Ovary (tissue), 9 donors: ENCODE results near the gene LRRC71. TPM values are rescaled to one million over a fixed set of nuclear protein-coding genes. Genes with fewer than 3 reads are reported as not detected.

ENCODE experiments used
- DNase-seq, 5 donors: peaks; one replicate each; pipeline ENCODE4 v3.0.0-alpha.2; 2019 to 2020
- H3K27ac ChIP-seq, 2 donors: fragments of 200-600 bp; one replicate each; pipeline versions ENCODE4 v1.5.1 to v1.8.0; 2019 to 2022
- H3K27me3 ChIP-seq: fragments of 200-600 bp; one replicate; pipeline ENCODE4 v1.8.0; 2022
- H3K36me3 ChIP-seq: fragments of 200-600 bp; sonication (generic); one replicate; pipeline ENCODE4 v1.5.1; 2019
- H3K4me1 ChIP-seq: one replicate; pipeline ENCODE4 v1.8.1; 2013; ENCODE audit warnings: mild to moderate bottlenecking, moderate library complexity; ENCODE audit not compliant: insufficient read depth
- H3K4me3 ChIP-seq: fragments of 200-600 bp; sonication (generic); one replicate; pipeline ENCODE4 v1.5.1; 2017
- H3K9me3 ChIP-seq, 2 donors: fragments of 200-600 bp in 1 of 2; sonication (generic) in 1 of 2; one replicate each; pipeline versions ENCODE4 v1.5.1 to v1.8.1; 2013 to 2019; ENCODE audit warnings: mild to moderate bottlenecking in 1 of 2, moderate library complexity in 1 of 2
- CTCF ChIP-seq, 3 donors: fragments of 450-650 bp in 2 of 3; fragments of 200-600 bp in 1 of 3; IDR thresholded peaks; one replicate each; pipeline versions ENCODE4 v1.5.1 to v1.8.0; 2016 to 2022; ENCODE audit warnings: antibody characterized with exemption in 3 of 3, mild to moderate bottlenecking in 1 of 3
- EP300 ChIP-seq: sonication (generic); formaldehyde crosslinking; IDR thresholded peaks from one replicate; pipeline ENCODE4 v1.6.1; 2017; ENCODE audit warnings: antibody characterized with exemption
- POLR2A ChIP-seq: fragments of 450-650 bp; IDR thresholded peaks from one replicate; pipeline ENCODE4 v1.6.1; 2017; ENCODE audit warnings: antibody characterized with exemption, mild to moderate bottlenecking, moderate library complexity
- WGBS, 3 donors: extraction: QIAGEN DNeasy Blood & Tissue Kit in 1 of 3; methylation state at CpG; one replicate each; pipeline versions ENCODE4 v1.1.5 to v1.1.7; 2013 to 2017; 5-methylcytosine and 5-hydroxymethylcytosine counted together
- intact Hi-C, 4 donors: fragments of 100-400 bp; cut with DNase I; formaldehyde crosslinking; loops; one replicate each; pipeline versions ENCODE4 v1.11.0 to v1.15.1; 2022 to 2023
- polyA plus RNA-seq, 2 donors: library from polyadenylated mRNA; stranded (reverse); fragments of 200-250 nt in 1 of 2; fragments of 350-450 nt in 1 of 2; fragmentation: Illumina TruSeq in 1 of 2; extraction: RNeasy Lipid Tissue Mini Kit (QIAGEN cat#74804) in 1 of 2; gene quantifications; one replicate each; pipeline ENCODE4 v1.2.3, GENCODE V29; 2013 to 2014
- total RNA-seq, 7 donors: library from RNA; depleted of rRNA in 2 of 7; stranded (reverse); fragments of >200 nt in 2 of 7; fragmentation: NEBNext Ultra II Directional in 3 of 7; extraction: Animal tissue kit (Norgen Biotek cat#: 25700) in 3 of 7; gene quantifications; one replicate each; pipeline versions ENCODE4 v1.1.0 to v1.2.4, GENCODE V29; 2016 to 2023
- donor health status: DM: no; HTN: no; CAD: no; lungs with moderate emphysema.
- donor health status: DM: no; HTN: no; CAD: no.
- donor health status: Bipolar disorder and iron deficiency.
- donor health status: DM: yes; HTN: yes; CAD: no.
- donor health status: DM: no; HTN: no; CAD: no.
- donor health status: DM: yes; HTN: yes; CAD: no.

Gene LRRC71
- total and polyA plus RNA-seq, 9 donors = 0.07 to 11.1 (median 0.80) TPM; not detected in 3

- intact Hi-C loops = no loop called here
- Histone ChIP-seq H3K36me3 (no peaks in the 10 kb centered on the region), H3K27ac (no peak overlapping the region), H3K4me1 (no peaks in the 10 kb centered on the region), H3K9me3 (no peaks in the 10 kb centered on the region), H3K27me3 (no peaks in the 10 kb centered on the region), H3K4me3 (no peak overlapping the region)
- TF ChIP-seq POLR2A (no peak), EP300 (no peak), CTCF (IDR thresholded peaks at IDR 0.05) (no peak)
- WGBS, 3 donors = 72 to 74% (median 72%) methylated on average over 4 of the region's 4 CpGs
- no peak for DNase-seq
Measured at GRCh38 chr1:156961709-156962108, 41.3 kb downstream of the LRRC71 start.

- intact Hi-C loops = no loop called here
- H3K36me3 ChIP-seq = no peaks in the 10 kb centered on the region
Measured at GRCh38 chr1:156963621-156964020, 43.2 kb downstream of the LRRC71 start.

GRCh38 chr1:156964441-156964840 lies 44.0 kb downstream of the LRRC71 start:
- Histone ChIP-seq H3K9me3 (no peaks in the 10 kb centered on the region), H3K27ac (no peak overlapping the region), H3K4me1 (no peaks in the 10 kb centered on the region), H3K27me3 (no peaks in the 10 kb centered on the region), H3K36me3 (no peaks in the 10 kb centered on the region), H3K4me3 (no peak overlapping the region)
- WGBS, 3 donors = 94 to 99% (median 98%) methylated on average over 2 of the region's 2 CpGs
- no peak for DNase-seq
- no peak for TF ChIP-seq POLR2A
- no peak for TF ChIP-seq EP300
- no peak for TF ChIP-seq CTCF (IDR thresholded peaks at IDR 0.05)
- intact Hi-C loops = no loop called here

More at GRCh38 chr1:156963621-156964020, 43.2 kb downstream of the LRRC71 start:
- no peaks in the 10 kb centered on the region for H3K9me3 ChIP-seq
- H3K4me3 ChIP-seq = no peak overlapping the region
- TF ChIP-seq CTCF (IDR thresholded peaks at IDR 0.05) (no peak), EP300 (no peak), POLR2A (no peak)
- H3K27me3 ChIP-seq = no peaks in the 10 kb centered on the region
- 54 to 79% (median 61%) methylated on average over 3 of the region's 3 CpGs for WGBS, 3 donors
- no peaks in the 10 kb centered on the region for H3K4me1 ChIP-seq
- no peak overlapping the region for H3K27ac ChIP-seq
- no peak for DNase-seq

GRCh38 chr1:156969496-156969895 lies 49.1 kb downstream of the LRRC71 start:
- no peak overlapping the region for H3K27ac ChIP-seq
- intact Hi-C loops = no loop called here
- TF ChIP-seq POLR2A (no peak), CTCF (IDR thresholded peaks at IDR 0.05) (no peak), EP300 (no peak)
- no peaks in the 10 kb centered on the region for H3K9me3 ChIP-seq
- 86 to 88% (median 87%) methylated on average over 3 of the region's 3 CpGs for WGBS, 3 donors
- H3K27me3 ChIP-seq = no peaks in the 10 kb centered on the region
- no peak for DNase-seq
- no peaks in the 10 kb centered on the region for H3K4me1 ChIP-seq
- H3K4me3 ChIP-seq = no peak overlapping the region
- H3K36me3 ChIP-seq = no peaks in the 10 kb centered on the region

- intact Hi-C loops = no loop called here
Measured at GRCh38 chr1:156970017-156970416, 49.6 kb downstream of the LRRC71 start.

More at GRCh38 chr1:156970017-156970416, 49.6 kb downstream of the LRRC71 start:
- no peak for TF ChIP-seq CTCF (IDR thresholded peaks at IDR 0.05)
- TF ChIP-seq EP300 = no peak
- TF ChIP-seq POLR2A = no peak
- Histone ChIP-seq H3K4me3 (no peak overlapping the region), H3K4me1 (no peaks in the 10 kb centered on the region), H3K9me3 (no peaks in the 10 kb centered on the region), H3K27ac (no peak overlapping the region), H3K27me3 (no peaks in the 10 kb centered on the region), H3K36me3 (no peaks in the 10 kb centered on the region)
- 82 to 92% (median 86%) methylated on average over 3 of the region's 3 CpGs for WGBS, 3 donors
- DNase-seq = no peak
